HepG2 (cell line): ENCODE results near the gene PSMC4. TPM values are rescaled to one million over a fixed set of nuclear protein-coding genes. Genes with fewer than 3 reads are reported as not detected.

Experiments used
- ATAC-seq: fragments of 200-7000 bp; cut with Tn5 transposase; 3 replicates; pipeline ENCODE4 v1.9.1; 2020; ENCODE audit warnings: mild to moderate bottlenecking, moderate library complexity
- BruUV-seq: library from RNA; stranded (reverse); fragments of 400-500 nt; replicated peaks from 2 replicates; lab custom pipeline; 2021; lab: Mats Ljungman, UMichigan
- CTCF ChIA-PET: fragments of 300-600 bp; formaldehyde crosslinking; extraction: SDS; loops from one replicate; lab custom pipeline; 2021; ENCODE audit warnings: low total read pairs, inconsistent platforms, low intra/inter-chr PET ratio; lab: Yijun Ruan, JAX
- POLR2A ChIA-PET: fragments of 350-600 bp; sonication (Branson Sonifier 250); formaldehyde crosslinking; loops from one replicate; lab custom pipeline; 2020; ENCODE audit warnings: antibody characterized with exemption, inconsistent platforms; lab: Yijun Ruan, JAX
- DNase-seq: peaks from one replicate; pipeline ENCODE4 v3.0.0-alpha.2; 2015; ENCODE audit warnings: low spot score
- FAIRE-seq: peaks from 3 replicates; lab custom pipeline; 2011; peaks lifted over from hg19 to GRCh38; lab: Jason Lieb, UNC
- H2AFZ ChIP-seq: one replicate; pipeline ENCODE4 v1.6.1; 2011; ENCODE audit warnings: low read length, inconsistent platforms
- H3K27ac ChIP-seq: fragments of 300-600 bp; 3 replicates; pipeline ENCODE4 v1.8.0; 2011; ENCODE audit warnings: mixed run types, mild to moderate bottlenecking, mixed read lengths, low read length, inconsistent platforms; ENCODE audit not compliant: insufficient read depth; ENCODE audit errors: extremely low read length
- H3K27me3 ChIP-seq, 2 experiments: fragments of 200-600 bp in 1 of 2; 2 replicates in 1 of 2; 3 replicates in 1 of 2; pipeline versions ENCODE4 v1.6.0 to v1.8.0; 2011; ENCODE audit warnings: low read length in 2 of 2, mild to moderate bottlenecking in 2 of 2, moderate library complexity in 2 of 2, inconsistent platforms in 1 of 2; ENCODE audit not compliant: insufficient read depth in 2 of 2, control insufficient read depth in 1 of 2
- H3K36me3 ChIP-seq, 2 experiments: fragments of 200-600 bp in 1 of 2; replicated peaks in 1 of 2; 2 replicates in 1 of 2; 3 replicates in 1 of 2; pipeline versions ENCODE4 v1.5.1 to v1.8.0; 2011; ENCODE audit warnings: low read length in 2 of 2, inconsistent platforms in 1 of 2; ENCODE audit not compliant: insufficient read depth in 2 of 2, control insufficient read depth in 1 of 2
- H3K4me1 ChIP-seq: 2 replicates; pipeline ENCODE4 v1.5.1; 2012; ENCODE audit warnings: low read length, inconsistent platforms; ENCODE audit not compliant: insufficient read depth
- H3K4me2 ChIP-seq: 2 replicates; pipeline ENCODE4 v1.6.0; 2011; ENCODE audit warnings: low read depth, low read length, inconsistent platforms
- H3K4me3 ChIP-seq, 3 experiments: fragments of 200-600 bp in 1 of 3; sonication (generic), shearing (Covaris generic) in 1 of 3; replicated peaks in 1 of 3; 2 replicates each; pipeline ENCODE4 v1.5.1; 2011 to 2016; ENCODE audit warnings: low read length in 3 of 3, inconsistent platforms in 2 of 3, low read depth in 2 of 3, mild to moderate bottlenecking in 2 of 3, control low read depth in 1 of 3, mixed read lengths in 1 of 3; ENCODE audit not compliant: insufficient read depth in 1 of 3
- H3K79me2 ChIP-seq: one replicate; pipeline ENCODE4 v1.6.1; 2011; ENCODE audit warnings: low read length, inconsistent platforms; ENCODE audit not compliant: insufficient read depth
- H3K9ac ChIP-seq: 2 replicates; pipeline ENCODE4 v1.6.0; 2011; ENCODE audit warnings: mild to moderate bottlenecking, low read depth, low read length, inconsistent platforms; ENCODE audit not compliant: insufficient read depth
- H3K9me3 ChIP-seq: 2 replicates; pipeline ENCODE4 v1.5.1; 2012; ENCODE audit warnings: mild to moderate bottlenecking, low read length
- H4K20me1 ChIP-seq: 2 replicates; pipeline ENCODE4 v1.6.0; 2011; ENCODE audit warnings: inconsistent platforms, mild to moderate bottlenecking, low read length, moderate library complexity; ENCODE audit not compliant: insufficient read depth
- AGO2 ChIP-seq: fragments of 200-400 bp; formaldehyde crosslinking; optimal IDR thresholded peaks from 2 replicates; pipeline ENCODE3; 2017; ENCODE audit warnings: mild to moderate bottlenecking, low read depth, low read length, moderate library complexity
- CC2D1A ChIP-seq: sonication (generic); formaldehyde crosslinking; IDR thresholded peaks from 2 replicates; pipeline ENCODE4 v1.8.1; 2023; ENCODE audit warnings: mild to moderate bottlenecking, missing genetic modification reagents
- ETV5 ChIP-seq: IDR thresholded peaks from 2 replicates; pipeline ENCODE4 v1.6.1; 2018; ENCODE audit warnings: missing biosample characterization, missing genetic modification reagents, inconsistent platforms, borderline replicate concordance
- KAT2B ChIP-seq: fragments of 150-350 bp; IDR thresholded peaks from 2 replicates; pipeline ENCODE4 v1.6.1; 2014; ENCODE audit warnings: low read depth, low read length, borderline replicate concordance
- KMT2A ChIP-seq: sonication (generic); formaldehyde crosslinking; IDR thresholded peaks from 2 replicates; pipeline ENCODE4 v1.4.0; 2020; ENCODE audit warnings: missing genetic modification reagents
- MAFK ChIP-seq, 2 experiments: IDR thresholded peaks in 1 of 2; conservative IDR thresholded peaks in 1 of 2; 2 replicates each; pipeline ENCODE4 v1.6.1; 2011; ENCODE audit warnings: improper control_type of control experiment in 2 of 2, low read length in 2 of 2
- MED8 ChIP-seq: sonication (generic); formaldehyde crosslinking; IDR thresholded peaks from 2 replicates; pipeline ENCODE4 v1.8.1; 2023; ENCODE audit warnings: mild to moderate bottlenecking, missing genetic modification reagents; ENCODE audit not compliant: insufficient replicate concordance
- NAIF1 ChIP-seq: sonication (generic); formaldehyde crosslinking; IDR thresholded peaks from 2 replicates; pipeline ENCODE4 v1.5.0; 2020; ENCODE audit warnings: mild to moderate bottlenecking, missing genetic modification reagents, borderline replicate concordance
- RXRB ChIP-seq: IDR thresholded peaks from 2 replicates; pipeline ENCODE4 v1.6.1; 2016; ENCODE audit warnings: borderline replicate concordance, missing genetic modification reagents, missing compliant biosample characterization
- STAG1 ChIP-seq: sonication (generic); formaldehyde crosslinking; IDR thresholded peaks from 2 replicates; pipeline ENCODE4 v1.4.0; 2020; ENCODE audit warnings: missing genetic modification reagents
- TERF1 ChIP-seq: sonication (generic); formaldehyde crosslinking; IDR thresholded peaks from 2 replicates; pipeline ENCODE4 v1.8.0; 2022; ENCODE audit warnings: mild to moderate bottlenecking, missing genetic modification reagents, moderate library complexity
- TFAP4 ChIP-seq: sonication (generic); IDR thresholded peaks from 2 replicates; pipeline ENCODE4 v1.6.1; 2016; ENCODE audit warnings: low read depth, borderline replicate concordance
- YEATS4 ChIP-seq: sonication (generic); formaldehyde crosslinking; IDR thresholded peaks from 2 replicates; pipeline ENCODE4 v1.4.0; 2020; ENCODE audit warnings: missing genetic modification reagents, borderline replicate concordance
- ZBTB7A ChIP-seq: sonication (generic); formaldehyde crosslinking; IDR thresholded peaks from 2 replicates; pipeline ENCODE4 v1.8.0; 2022; ENCODE audit warnings: mild to moderate bottlenecking, missing genetic modification reagents
- ZNF121 ChIP-seq: sonication (generic); formaldehyde crosslinking; IDR thresholded peaks from 2 replicates; pipeline ENCODE4 v1.5.0; 2020; ENCODE audit warnings: mild to moderate bottlenecking, missing genetic modification reagents
- ZNF549 ChIP-seq: sonication (generic); formaldehyde crosslinking; IDR thresholded peaks from 2 replicates; pipeline ENCODE4 v1.5.0; 2020; ENCODE audit warnings: missing genetic modification reagents
- ZNF761 ChIP-seq: sonication (generic); formaldehyde crosslinking; conservative IDR thresholded peaks from 2 replicates; pipeline ENCODE4 v1.4.0; 2020; ENCODE audit warnings: mild to moderate bottlenecking, missing genetic modification reagents
- ZNF775 ChIP-seq: sonication (generic); formaldehyde crosslinking; IDR thresholded peaks from 2 replicates; pipeline ENCODE4 v1.4.0; 2020; ENCODE audit warnings: missing genetic modification reagents, mild to moderate bottlenecking, moderate library complexity, borderline replicate concordance
- ZSCAN25 ChIP-seq: sonication (generic); formaldehyde crosslinking; IDR thresholded peaks from 2 replicates; pipeline ENCODE4 v1.8.0; 2022; ENCODE audit warnings: mild to moderate bottlenecking, missing genetic modification reagents
- WGBS: methylation state at CpG from one replicate; pipeline ENCODE4 v1.1.6; 2017; ENCODE audit warnings: low lambda C conversion rate; 5-methylcytosine and 5-hydroxymethylcytosine counted together
- in situ Hi-C: cut with HindIII; loops from 2 replicates; pipeline ENCODE4 v1.10.0; 2017; ENCODE audit warnings: low pct_unique_long_range_greater_than_20kb; ENCODE audit not compliant: extremely low pct_ligation_motif_present
- intact Hi-C: fragments of 100-400 bp; cut with micrococcal nuclease; formaldehyde crosslinking; loops from one replicate; pipeline ENCODE4 v1.10.0; 2022; ENCODE audit not compliant: unreplicated experiment
- polyA plus RNA-seq, 8 experiments: library from polyadenylated mRNA; depleted of rRNA in 3 of 8; stranded (reverse) in 7 of 8; unstranded in 1 of 8; fragments of >200 nt; fragmentation: Illumina TruSeq in 4 of 8; extraction: Trizol in 4 of 8; gene quantifications; 2 replicates each; pipeline versions ENCODE4 v1.2.1 to v1.2.3, GENCODE V29; 2011 to 2016; ENCODE audit warnings: low read depth in 4 of 8, missing spikeins in 1 of 8, mixed read lengths in 1 of 8; ENCODE audit not compliant: insufficient read depth in 1 of 8
- total RNA-seq, 5 experiments: library from RNA; depleted of rRNA; stranded (reverse); fragments of >200 nt; fragmentation: Illumina TruSeq; extraction: Trizol; gene quantifications; 2 replicates each; pipeline ENCODE4 v1.2.3, GENCODE V29; 2016; ENCODE audit warnings: low read depth in 1 of 5

The PSMC4 gene
- total and polyA plus RNA-seq, 2 of the 13 experiments (the other 11 are each of a cell fraction or from before 2014, with no cell fraction given) = 49.9 to 160 TPM

- TF ChIP-seq TFAP4 (peak; percentile 32; the same call in 1 of the 2 replicates), AGO2 (no peak), TERF1 (CRISPR knock-in tag) (no peak), ZNF761 (CRISPR knock-in tag) (no peak), STAG1 (CRISPR knock-in tag) (0 out of 2 replicates have a peak, but pooled peaks have one; percentile 2), ZBTB7A (no peak)
Observed at GRCh38 chr19:39969266-39969665, 1.7 kb upstream of the PSMC4 start (continued).

GRCh38 chr19:39969681-39970424 is 1.1 kb upstream of the PSMC4 start:
- Histone ChIP-seq H3K36me3 (peaks cover 12 to 22% of the 10 kb centered on the region in 2 experiments), H3K9ac (peak overlapping the region; percentile 75), H3K4me3 (peak overlapping the region; percentile 47 to 93 (median 55)), H3K79me2 (peaks cover 21% of the 10 kb centered on the region), H3K27me3 (no peaks in the 10 kb centered on the region; a peak in 1 of 5 replicates), H3K4me2 (peak overlapping the region; percentile 84), H3K4me1 (peaks cover 34% of the 10 kb centered on the region), H4K20me1 (no peaks in the 10 kb centered on the region), H2AFZ (no peak overlapping the region), H3K9me3 (no peaks in the 10 kb centered on the region), H3K27ac (peak overlapping the region; percentile 76)
- FAIRE-seq (peak; percentile 15), DNase-seq (no peak), ATAC-seq (no peak)
- in situ Hi-C loops (loop anchor here (5.0 kb wide), 1 partner anchor 78 kb away; no protein-coding TSS in a partner anchor), intact Hi-C loops (loop anchor here (2.0 kb wide), 1 partner anchor 27 kb away; the partner anchor contains the start of gene ZNF546)
- CTCF ChIA-PET = interaction anchor here (1.3 kb wide), 1 partner anchor 88 kb away, joined by 6 read pairs; no protein-coding TSS in a partner anchor
- POLR2A ChIA-PET = interaction anchor here (0.6 to 2.8 kb wide), 21 partner anchors 9 to 534 kb away, joined by 3 to 24 read pairs (median 4); partner anchors contain the start of genes FBL, RPS16, ZNF546 and ZNF780A
- WGBS = 73% methylated on average over 13 of the region's 13 CpGs
- no TSS peak for BruUV-seq
- no peak for TF ChIP-seq KAT2B
- no peak for TF ChIP-seq ZNF775 (CRISPR knock-in tag)
- TF ChIP-seq CC2D1A (CRISPR knock-in tag) = no peak
- TF ChIP-seq YEATS4 (CRISPR knock-in tag) = no peak
- TF ChIP-seq MED8 = no peak
- no peak for TF ChIP-seq ZNF549 (CRISPR knock-in tag)
- TF ChIP-seq RXRB (CRISPR knock-in tag) = no peak
- no peak for TF ChIP-seq ZSCAN25 (CRISPR knock-in tag)
- no peak for TF ChIP-seq MAFK (conservative IDR thresholded peaks at IDR 0.05 in 1 of 2, IDR thresholded peaks at IDR 0.05 in 1 of 2; ENCODE audit: low read length in 2 of 2)
- peak; percentile 8; the same call in 1 of the 2 replicates for TF ChIP-seq ZNF121
- no peak for TF ChIP-seq NAIF1 (CRISPR knock-in tag)
- no peak for TF ChIP-seq KMT2A (CRISPR knock-in tag)
- TF ChIP-seq ETV5 (CRISPR knock-in tag) = no peak
